ENCODE results near the gene MAPKAPK5. TPM values are rescaled to one million over a fixed set of nuclear protein-coding genes. Genes with fewer than 3 reads are reported as not detected.

Gene MAPKAPK5
- total and polyA plus RNA-seq, 2 donors (not counting 3 experiments of a cell fraction or from before 2014, with no cell fraction given), result 22.8 to 47.1 TPM

DNA sequence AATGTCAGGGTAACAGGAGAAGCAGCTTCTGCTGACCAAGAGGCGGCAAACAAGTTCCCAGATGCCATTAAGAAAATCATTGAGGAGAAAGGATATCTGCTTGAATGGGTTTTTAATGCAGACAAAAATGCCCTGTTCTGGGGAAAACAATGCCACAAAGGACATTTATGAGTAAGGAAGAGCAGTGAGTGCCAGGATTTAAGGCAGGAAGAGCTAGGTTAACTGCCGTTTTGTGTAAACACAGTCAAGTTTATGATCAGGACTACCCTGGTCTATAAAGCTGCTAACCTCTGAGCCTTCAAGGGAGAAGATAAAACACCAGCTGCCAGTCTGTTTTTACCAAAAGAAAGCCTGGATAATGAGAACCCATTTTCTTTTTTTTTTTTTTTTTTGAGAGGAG lies 8.5 kb downstream of the MAPKAPK5 start:
- POLR2A ChIA-PET, result no interaction called here

More for the DNA sequence above, 8.5 kb downstream of the MAPKAPK5 start:
- TF ChIP-seq POLR2AphosphoS5 (IDR thresholded peaks at IDR 0.05; ENCODE audit: insufficient read depth, low read depth, low read length), result no peak
- no peak for TF ChIP-seq MYC (IDR thresholded peaks at IDR 0.05; ENCODE audit: low read depth, low read length)
- TF ChIP-seq FOS (IDR thresholded peaks at IDR 0.05; ENCODE audit: borderline replicate concordance, insufficient read depth, low read length), result no peak
- TF ChIP-seq GATA2 (IDR thresholded peaks at IDR 0.05; ENCODE audit: insufficient read depth, insufficient read length, low read depth, low read length), result no peak
- no peak for TF ChIP-seq JUN (IDR thresholded peaks at IDR 0.05; ENCODE audit: borderline replicate concordance, insufficient read depth, insufficient read length, low read depth)
- TF ChIP-seq POLR2A (IDR thresholded peaks at IDR 0.05; ENCODE audit: low read depth, low read length), result no peak
- TF ChIP-seq, protein P1, sequence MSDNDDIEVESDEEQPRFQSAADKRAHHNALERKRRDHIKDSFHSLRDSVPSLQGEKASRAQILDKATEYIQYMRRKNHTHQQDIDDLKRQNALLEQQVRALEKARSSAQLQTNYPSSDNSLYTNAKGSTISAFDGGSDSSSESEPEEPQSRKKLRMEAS (IDR thresholded peaks at IDR 0.05; ENCODE audit: insufficient read depth, insufficient read length), result no peak
- no peak for TF ChIP-seq EZH2 (IDR thresholded peaks at IDR 0.05; ENCODE audit: borderline replicate concordance, low read depth, low read length, severe bottlenecking)
- TF ChIP-seq, protein P2, sequence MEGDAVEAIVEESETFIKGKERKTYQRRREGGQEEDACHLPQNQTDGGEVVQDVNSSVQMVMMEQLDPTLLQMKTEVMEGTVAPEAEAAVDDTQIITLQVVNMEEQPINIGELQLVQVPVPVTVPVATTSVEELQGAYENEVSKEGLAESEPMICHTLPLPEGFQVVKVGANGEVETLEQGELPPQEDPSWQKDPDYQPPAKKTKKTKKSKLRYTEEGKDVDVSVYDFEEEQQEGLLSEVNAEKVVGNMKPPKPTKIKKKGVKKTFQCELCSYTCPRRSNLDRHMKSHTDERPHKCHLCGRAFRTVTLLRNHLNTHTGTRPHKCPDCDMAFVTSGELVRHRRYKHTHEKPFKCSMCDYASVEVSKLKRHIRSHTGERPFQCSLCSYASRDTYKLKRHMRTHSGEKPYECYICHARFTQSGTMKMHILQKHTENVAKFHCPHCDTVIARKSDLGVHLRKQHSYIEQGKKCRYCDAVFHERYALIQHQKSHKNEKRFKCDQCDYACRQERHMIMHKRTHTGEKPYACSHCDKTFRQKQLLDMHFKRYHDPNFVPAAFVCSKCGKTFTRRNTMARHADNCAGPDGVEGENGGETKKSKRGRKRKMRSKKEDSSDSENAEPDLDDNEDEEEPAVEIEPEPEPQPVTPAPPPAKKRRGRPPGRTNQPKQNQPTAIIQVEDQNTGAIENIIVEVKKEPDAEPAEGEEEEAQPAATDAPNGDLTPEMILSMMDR (IDR thresholded peaks at IDR 0.05; ENCODE audit: extremely low read depth in 1 of 2, insufficient read depth in 1 of 2, low read depth in 1 of 2, low read length in 2 of 2), result no peak
- no peaks in the 10 kb centered on the region for H3K27me3 ChIP-seq (ENCODE audit: control insufficient read depth in 2 of 2, insufficient read depth in 2 of 2, low read length in 2 of 2)
- no peak overlapping the region for H3K4me3 ChIP-seq (replicated peaks in 1 of 3; ENCODE audit: insufficient read depth in 1 of 3, low read depth in 1 of 3, low read length in 3 of 3)
- intact Hi-C loops (cut with micrococcal nuclease) (no loop called here), dilution Hi-C loops (cut with MboI; ENCODE audit: extremely low pct_ligation_motif_present, low sequenced_read_pairs) (no loop called here)
- DNase-seq (ENCODE audit: low read depth, low spot score) (peak; percentile 16), FAIRE-seq (no peak)
- no peak overlapping the region for H3K9ac ChIP-seq (replicated peaks; ENCODE audit: extremely low read depth, insufficient read depth, low read length)
- H3K36me3 ChIP-seq (ENCODE audit: control insufficient read depth in 2 of 2, extremely low read depth in 1 of 2, insufficient read depth in 2 of 2, low read length in 2 of 2), result peaks cover 0 to 2% of the 10 kb centered on the region in 2 experiments
- no peak overlapping the region for H3K4me2 ChIP-seq (ENCODE audit: insufficient read depth, low read length)
- peaks cover 2% of the 10 kb centered on the region for H3K4me1 ChIP-seq (ENCODE audit: control insufficient read depth, extremely low read depth, insufficient read depth, low read length)
- H4K20me1 ChIP-seq (replicated peaks; ENCODE audit: control insufficient read depth, extremely low read depth, insufficient read depth, low read length), result no peaks in the 10 kb centered on the region
- H3K79me2 ChIP-seq (ENCODE audit: control insufficient read depth, insufficient read depth, low read length), result peaks cover 84% of the 10 kb centered on the region
- no TSS peak for BruUV-seq (replicated peaks)
- H3K9me1 ChIP-seq (replicated peaks; ENCODE audit: control insufficient read depth, extremely low read depth, insufficient read depth, low read length), result no peaks in the 10 kb centered on the region
- CTCF ChIA-PET, result no interaction called here
- no peaks in the 10 kb centered on the region for H3K9me3 ChIP-seq (replicated peaks; ENCODE audit: control insufficient read depth, insufficient read depth, low read length)
- no peak overlapping the region for H3K27ac ChIP-seq (ENCODE audit: insufficient read depth, low read depth, low read length)
- H2AFZ ChIP-seq (ENCODE audit: low read depth, low read length), result no peak overlapping the region

Measured in endothelial cell of umbilical vein (primary cell).